Right lobe of liver (tissue), 6 donors: ENCODE data around the gene PRDM15. TPM values are rescaled to one million over a fixed set of nuclear protein-coding genes. Genes with fewer than 3 reads are reported as not detected.

Experiments used
- ATAC-seq, 4 donors: fragments of 200-7000 bp; cut with Tn5 transposase; one replicate each; pipeline ENCODE4 v1.9.1; 2020; ENCODE audit warnings: mild to moderate bottlenecking in 4 of 4, moderate library complexity in 4 of 4
- DNase-seq, 3 donors: peaks; one replicate each; pipeline ENCODE4 v3.0.0-alpha.2; 2020
- H3K27ac ChIP-seq, 3 donors: fragments of 200-600 bp; one replicate each; pipeline ENCODE4 v1.8.0; 2022
- H3K27me3 ChIP-seq, 2 donors: fragments of 200-600 bp; one replicate each; pipeline ENCODE4 v1.8.0; 2022
- H3K36me3 ChIP-seq, 4 donors: fragments of 200-600 bp; sonication (generic) in 1 of 4; one replicate each; pipeline versions ENCODE4 v1.5.1 to v1.8.0; 2017 to 2022; ENCODE audit warnings: control low read depth in 1 of 4
- H3K4me1 ChIP-seq, 4 donors: fragments of 200-600 bp; sonication (generic) in 1 of 4; one replicate each; pipeline versions ENCODE4 v1.5.1 to v1.8.0; 2017 to 2022; ENCODE audit warnings: control low read depth in 1 of 4
- H3K4me3 ChIP-seq, 3 donors: fragments of 200-600 bp; one replicate each; pipeline ENCODE4 v1.8.0; 2022
- H3K9me3 ChIP-seq, 4 donors: fragments of 200-600 bp; sonication (generic) in 1 of 4; one replicate each; pipeline versions ENCODE4 v1.5.1 to v1.8.0; 2017 to 2022; ENCODE audit warnings: control low read depth in 1 of 4
- CTCF ChIP-seq, 4 donors: fragments of 200-600 bp in 3 of 4; fragments of 450-650 bp in 1 of 4; IDR thresholded peaks; one replicate each; pipeline versions ENCODE4 v1.5.1 to v1.8.0; 2016 to 2022; ENCODE audit warnings: antibody characterized with exemption in 4 of 4, mild to moderate bottlenecking in 2 of 4
- POLR2A ChIP-seq: fragments of 450-650 bp; IDR thresholded peaks from one replicate; pipeline ENCODE4 v1.6.1; 2017; ENCODE audit warnings: antibody characterized with exemption, mild to moderate bottlenecking
- whole genome bisulfite sequencing: methylation state at CpG from one replicate; pipeline ENCODE4 v1.1.6; 2018; ENCODE audit warnings: low coverage, low lambda C conversion rate; ENCODE audit not compliant: insufficient coverage; ENCODE audit errors: missing lambda C conversion rate; 5-methylcytosine and 5-hydroxymethylcytosine counted together
- intact Hi-C, 2 donors: fragments of 100-400 bp; cut with DNase I; formaldehyde crosslinking; loops; one replicate each; pipeline versions ENCODE4 v1.11.2 to v1.14.1; 2022
- total RNA-seq, 6 experiments: library from RNA; depleted of rRNA in 2 of 6; stranded (reverse); fragments of >200 nt in 2 of 6; fragmentation: NEBNext Ultra II Directional in 3 of 6; extraction: Animal tissue kit (Norgen Biotek cat#: 25700) in 3 of 6; gene quantifications; one replicate each; pipeline versions ENCODE4 v1.1.0 to v1.2.4, GENCODE V29; 2016 to 2023
- donor health status: DM: no; HTN: yes; CAD: no.
- donor health status: DM: no; HTN: no; CAD: no.
- donor health status: DM: no; HTN: no; CAD: no.
- donor health status: DM: no; HTN: yes; CAD: no.
- donor health status: DM: no; HTN: yes; CAD: no.

Gene PRDM15
- total RNA-seq, 6 experiments from 2014 or later: 1.9 to 4.0 (median 2.7) TPM

- TF ChIP-seq POLR2A: no peak
- no peak for TF ChIP-seq CTCF (IDR thresholded peaks at IDR 0.05)
- Histone ChIP-seq H3K4me3 (no peak overlapping the region), H3K27me3 (no peaks in the 10 kb centered on the region), H3K9me3 (no peaks in the 10 kb centered on the region), H3K36me3 (no peaks in the 10 kb centered on the region), H3K27ac (no peak overlapping the region), H3K4me1 (no peaks in the 10 kb centered on the region)
- no peak for ATAC-seq
- WGBS: 67% methylated on average over 2 of the region's 13 CpGs
- DNase-seq: no peak
- intact Hi-C loops: no loop called here
Measured at GRCh38 chr21:41888749-41889376, 9.7 kb upstream of the PRDM15 start.

GRCh38 chr21:41887667-41888066, 8.5 kb upstream of the PRDM15 start:
- H3K27me3 ChIP-seq: no peaks in the 10 kb centered on the region
- intact Hi-C loops: no loop called here
- no peaks in the 10 kb centered on the region for H3K36me3 ChIP-seq
- 73% methylated on average over 5 of the region's 5 CpGs for WGBS
- H3K4me1 ChIP-seq: no peaks in the 10 kb centered on the region
- no peaks in the 10 kb centered on the region for H3K9me3 ChIP-seq
- no peak overlapping the region for H3K4me3 ChIP-seq
- ATAC-seq (no peak), DNase-seq (no peak)
- no peak overlapping the region for H3K27ac ChIP-seq
- TF ChIP-seq POLR2A (no peak), CTCF (IDR thresholded peaks at IDR 0.05) (no peak)

- H3K4me3 ChIP-seq: no peak overlapping the region
- H3K4me1 ChIP-seq: no peaks in the 10 kb centered on the region
- no peak for DNase-seq
- no peak overlapping the region for H3K27ac ChIP-seq
- H3K27me3 ChIP-seq: no peaks in the 10 kb centered on the region
- no peaks in the 10 kb centered on the region for H3K36me3 ChIP-seq
- no peak for TF ChIP-seq CTCF (IDR thresholded peaks at IDR 0.05)
- H3K9me3 ChIP-seq: no peaks in the 10 kb centered on the region
- 83% methylated on average over 7 of the region's 7 CpGs for WGBS
- ATAC-seq: no peak
- intact Hi-C loops: no loop called here
Measured at GRCh38 chr21:41886328-41886727, 7.2 kb upstream of the PRDM15 start.

GRCh38 chr21:41885341-41886024, 6.3 kb upstream of the PRDM15 start:
- intact Hi-C loops: no loop called here
- WGBS: 53% methylated on average over 13 of the region's 22 CpGs
- H3K4me1 ChIP-seq: no peaks in the 10 kb centered on the region
- H3K27ac ChIP-seq: no peak overlapping the region
- TF ChIP-seq CTCF (IDR thresholded peaks at IDR 0.05) (no peak), POLR2A (no peak)
- no peaks in the 10 kb centered on the region for H3K9me3 ChIP-seq
- H3K4me3 ChIP-seq: no peak overlapping the region
- H3K36me3 ChIP-seq: no peaks in the 10 kb centered on the region
- H3K27me3 ChIP-seq: no peaks in the 10 kb centered on the region
- ATAC-seq (no peak), DNase-seq (no peak)
